Activated CD8-positive, alpha-beta memory T cell treated with anti-CD3 and anti-CD28 coated beads, Interleukin-2, amount 50 U/mL, for 1 hour (primary cell): ENCODE data around the gene DUS1L.
A peak's percentile ranks its signal among the peaks of the same experiment; 100 is the strongest.

ENCODE experiments used
- DNase-seq: peaks from one replicate; pipeline ENCODE4 v3.0.0-alpha.2; 2020; ENCODE audit errors: extremely low read depth

DUS1L gene

DNA sequence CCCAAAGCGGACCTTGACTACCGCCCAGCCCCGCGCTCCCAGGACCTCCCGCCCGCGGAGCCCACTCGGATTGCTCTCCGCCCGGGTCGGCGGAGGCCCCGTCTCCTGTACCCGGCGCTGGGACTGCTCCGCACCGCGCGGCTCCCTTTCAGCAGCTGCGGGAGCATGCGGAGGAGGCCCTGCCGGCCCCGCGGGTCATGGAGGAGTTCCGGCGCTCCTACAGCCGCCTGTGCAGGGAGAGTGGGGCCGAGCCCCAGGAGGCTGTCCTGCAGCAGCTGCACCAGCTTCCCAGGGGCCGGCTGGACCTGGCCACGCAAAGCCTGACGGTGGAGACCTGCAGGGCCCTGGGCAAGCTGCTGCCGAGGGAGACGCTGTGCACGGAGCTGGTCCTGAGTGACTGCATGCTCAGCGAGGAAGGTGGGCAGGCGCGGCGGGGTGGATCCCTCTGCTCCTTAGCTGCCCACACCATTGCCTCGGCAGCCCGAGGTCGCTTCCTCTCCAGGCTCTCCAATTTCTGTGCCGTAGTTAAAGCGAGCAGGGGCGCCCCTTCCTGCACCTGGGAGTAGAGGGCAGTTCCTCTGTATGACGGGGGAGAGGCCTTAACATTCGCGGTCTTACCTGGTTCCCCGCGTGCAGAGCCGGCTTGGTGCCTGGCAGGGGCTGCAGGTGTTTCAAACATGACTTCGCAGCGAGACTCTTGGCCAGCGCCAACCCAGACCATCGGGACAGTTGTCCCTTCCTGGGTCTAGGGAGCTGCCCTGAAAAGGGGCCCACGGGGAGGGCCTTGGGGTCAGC is 42.0 kb downstream of the DUS1L start:
- no peak for DNase-seq

DNA sequence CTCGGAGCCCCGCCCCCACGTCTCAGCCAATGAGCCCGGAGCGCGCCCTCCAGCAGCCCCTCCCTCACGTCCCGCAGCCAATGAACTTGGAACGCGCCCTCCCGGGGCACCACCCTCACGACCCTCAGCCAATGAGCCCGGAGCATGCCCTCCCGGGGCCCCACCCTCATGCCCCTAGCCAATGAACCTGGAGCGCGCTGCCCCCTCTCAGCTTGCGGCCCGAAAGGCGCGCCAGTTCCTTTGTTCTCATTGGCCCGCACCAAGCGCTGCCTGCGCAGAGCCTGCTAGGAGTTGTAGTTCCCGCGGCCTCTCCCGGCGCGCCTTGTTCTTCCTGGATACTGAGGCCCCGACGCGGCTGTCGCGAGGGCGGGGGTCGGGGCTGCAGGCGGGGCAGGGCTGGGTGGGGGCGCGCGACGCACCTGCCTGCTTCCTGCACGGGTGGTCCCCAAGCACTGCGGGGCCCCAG is 42.6 kb downstream of the DUS1L start, which contains the start of gene LRRC45:
Gene LRRC45 (plus strand): TSS at position 325 of the 466 bp plus-strand sequence. CDS start 339 bp downstream, outside the sequence.
- DNase-seq = peak; percentile 99

DNA sequence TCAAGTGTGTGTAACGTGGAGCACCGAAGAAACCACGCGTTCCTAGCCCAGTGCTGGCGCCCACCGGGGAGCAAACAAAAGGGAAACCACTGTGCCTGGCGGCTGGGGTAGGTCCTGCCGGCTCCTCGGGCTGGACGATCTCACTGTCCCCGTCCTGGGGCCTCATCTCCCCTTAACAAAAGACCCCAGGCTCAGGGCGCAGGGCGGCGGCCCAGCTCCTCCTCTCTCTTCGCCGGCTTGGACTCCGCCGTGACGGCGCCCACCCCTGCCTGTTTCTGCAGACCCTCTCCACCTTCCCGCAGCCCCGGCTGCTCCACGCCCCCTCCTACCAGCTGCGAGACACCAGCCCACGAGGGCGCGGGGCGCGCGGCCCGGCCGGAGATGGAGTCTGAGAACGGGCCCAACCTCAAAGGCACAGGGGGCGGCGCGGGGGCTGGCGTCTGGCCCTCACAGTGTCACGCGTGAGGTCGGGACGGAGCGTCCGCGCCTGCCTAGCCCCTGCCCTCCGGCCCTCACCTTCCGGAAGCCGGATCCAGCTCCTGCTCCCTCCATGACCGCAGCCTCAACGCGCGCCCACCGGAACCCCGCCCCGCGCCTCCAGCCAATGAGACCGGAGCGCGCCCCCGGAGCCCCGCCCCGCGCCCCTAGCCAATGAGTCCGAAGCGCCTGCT is 43.2 kb downstream of the DUS1L start, which contains the start of gene CENPX:
Gene CENPX (minus strand): TSS at position 569 of the 671 bp plus-strand sequence. CDS start 17 bp downstream, at position 552.
- DNase-seq = no peak

DNA sequence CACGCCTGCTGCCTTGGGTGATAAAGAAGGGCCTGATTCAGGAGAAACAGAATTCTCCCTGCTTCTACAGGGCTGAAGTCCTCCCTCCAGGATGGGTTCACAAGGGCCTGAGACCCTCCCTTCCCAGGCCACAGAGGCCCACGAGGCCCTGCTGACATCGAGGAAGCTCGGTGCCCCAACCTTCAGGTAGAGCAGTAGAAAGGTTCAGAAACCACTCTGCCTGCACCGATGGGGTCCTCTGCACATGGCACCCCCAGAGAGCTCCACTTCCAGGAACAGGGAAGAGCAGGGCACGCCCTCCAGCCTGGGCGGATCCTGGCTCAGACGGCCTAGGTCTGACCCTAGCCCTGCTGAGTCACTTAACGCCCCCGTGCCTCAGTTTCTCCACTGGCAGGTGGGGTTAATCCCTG is 43.7 kb downstream of the DUS1L start:
- no peak for DNase-seq

DNA sequence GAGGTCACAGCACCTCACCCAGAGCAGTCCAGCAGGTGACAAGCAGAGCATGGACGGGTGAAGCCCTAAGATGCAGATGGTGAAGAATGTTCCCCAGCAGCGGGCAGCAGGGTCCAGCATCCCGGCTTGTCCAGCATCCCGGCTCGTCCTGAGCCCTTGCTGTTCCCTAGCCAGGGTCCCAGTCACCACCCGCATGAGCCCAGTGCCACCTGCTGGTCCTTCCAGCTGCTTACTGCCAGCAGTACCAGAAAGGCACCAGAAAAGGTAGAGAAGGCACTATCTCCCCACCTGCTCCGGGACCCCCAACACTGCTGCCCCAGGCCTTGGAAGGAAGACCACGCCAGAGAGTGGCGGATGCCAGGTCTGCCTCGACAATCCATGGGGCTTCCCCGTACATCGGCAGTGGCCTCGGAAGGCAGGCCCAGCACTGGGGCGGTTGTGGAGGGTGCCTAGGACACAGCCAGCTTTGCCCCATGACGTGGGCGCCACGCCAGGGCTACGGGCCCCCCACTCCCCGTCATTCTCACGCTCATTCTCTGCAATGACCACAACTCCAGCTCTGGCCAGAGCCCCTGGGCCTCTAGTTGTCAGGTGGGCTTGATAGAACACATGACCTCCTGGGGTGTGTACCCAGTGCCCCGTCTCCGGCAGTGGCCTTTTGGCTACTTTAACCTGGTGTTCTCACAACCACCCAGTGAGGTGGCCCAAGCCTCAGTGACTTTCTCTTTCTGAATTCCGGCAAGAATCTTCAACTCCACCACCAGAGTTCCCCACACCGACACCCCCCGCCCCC is 44.3 kb downstream of the DUS1L start:
- no peak for DNase-seq

DNA sequence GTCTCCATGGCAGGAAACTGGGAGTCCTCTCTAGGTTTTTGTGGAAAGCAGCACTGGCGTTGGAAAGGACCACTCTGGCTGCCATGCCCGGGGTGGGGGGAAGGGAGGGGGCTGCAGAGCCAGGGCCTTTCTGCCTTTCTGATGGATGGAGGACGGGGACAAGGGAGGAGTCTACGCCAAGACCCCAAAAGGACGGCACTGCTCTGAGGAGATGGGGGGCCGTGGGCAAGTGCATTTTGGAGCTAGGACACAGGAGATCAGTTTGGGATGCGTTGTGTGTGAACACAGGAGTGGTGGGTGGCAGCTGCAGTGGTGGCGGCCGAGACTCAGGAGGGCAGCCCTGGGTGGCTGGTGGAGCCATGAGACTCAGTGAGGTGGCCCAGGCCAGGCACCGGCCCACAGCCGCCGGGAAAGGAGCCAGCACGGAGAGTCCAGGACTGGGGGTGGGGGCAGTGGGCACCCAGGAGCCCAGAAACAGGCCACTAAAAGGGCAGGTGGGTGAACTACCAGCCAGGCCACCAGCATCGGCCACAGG is 45.0 kb downstream of the DUS1L start:
- no peak for DNase-seq

DNA sequence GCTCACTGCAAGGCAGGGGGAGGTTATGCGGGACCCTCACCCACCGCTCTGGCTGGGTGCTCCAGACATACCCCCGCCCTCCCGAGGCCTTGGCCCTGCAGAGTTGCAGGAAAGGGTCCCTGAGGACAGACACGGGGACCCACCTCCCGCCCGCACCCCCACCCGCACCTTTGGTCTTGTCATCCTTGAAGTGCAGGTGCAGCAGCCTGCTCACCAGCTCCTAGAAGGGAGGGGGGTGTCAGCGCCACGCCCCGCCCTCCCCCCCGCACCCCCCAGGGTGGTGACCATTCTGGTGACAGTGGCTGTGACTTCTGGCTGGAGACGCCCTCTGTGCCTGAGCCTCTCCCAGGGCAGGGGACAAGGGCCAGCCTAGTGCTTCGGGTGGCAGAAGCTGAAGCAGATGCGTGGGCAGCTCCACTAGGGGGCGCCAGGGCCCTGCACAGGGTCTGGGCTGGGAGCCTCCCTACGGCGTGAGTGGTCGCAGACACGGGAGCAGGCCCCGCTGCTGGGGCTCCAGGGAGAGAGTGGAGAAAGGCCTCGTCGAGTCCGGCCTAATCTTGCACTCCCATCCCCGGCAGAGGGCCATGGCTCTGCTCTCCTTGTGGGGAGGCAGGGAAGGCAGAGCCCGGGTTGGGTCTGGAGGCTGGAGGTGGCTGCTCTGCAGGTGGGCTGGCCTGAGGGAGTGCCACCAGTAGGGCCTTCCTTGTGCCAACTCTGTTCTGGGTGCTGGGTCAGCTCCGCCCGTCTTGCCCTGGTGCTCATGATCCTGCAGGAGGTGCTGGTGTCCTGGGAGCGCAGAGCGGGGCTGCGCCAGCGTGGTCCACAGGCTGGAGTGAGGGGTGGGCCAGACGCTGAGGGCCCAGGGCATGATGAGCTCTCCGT is 45.7 kb downstream of the DUS1L start:
- DNase-seq = no peak

DNA sequence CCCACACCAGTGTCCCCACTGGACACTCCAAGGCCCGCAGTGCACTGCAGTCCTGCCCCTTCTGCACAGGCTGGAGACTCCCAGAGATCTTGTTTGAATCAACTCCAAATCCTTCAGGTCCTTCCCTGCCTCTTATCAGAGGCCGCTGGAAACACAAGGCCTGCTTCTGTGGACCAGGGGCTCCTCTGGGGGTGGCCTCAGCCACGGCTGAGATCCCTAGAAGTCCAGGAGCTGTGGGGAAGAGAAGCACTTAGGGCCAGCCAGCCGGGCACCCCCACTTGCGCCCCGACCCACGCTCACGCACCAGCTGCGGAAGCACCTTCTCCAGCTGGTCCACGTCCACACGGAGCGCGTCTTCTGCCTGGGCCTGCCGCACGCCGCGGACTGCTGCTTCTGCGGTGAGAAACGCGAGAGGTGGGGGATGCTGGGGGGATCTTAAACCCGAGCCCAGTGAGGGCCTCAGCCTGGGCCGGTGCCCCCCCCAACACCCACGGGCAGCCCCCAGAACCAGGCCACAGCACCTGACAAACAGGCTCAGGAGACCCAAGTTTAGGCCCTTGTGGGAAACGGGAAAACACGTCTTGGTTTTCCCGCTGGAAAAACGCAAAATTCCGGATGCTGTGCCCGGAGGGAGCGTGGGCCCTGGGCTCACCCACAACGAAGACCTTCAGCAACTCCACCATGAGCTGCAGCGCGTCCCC is 46.5 kb downstream of the DUS1L start:
- DNase-seq = no peak

DNA sequence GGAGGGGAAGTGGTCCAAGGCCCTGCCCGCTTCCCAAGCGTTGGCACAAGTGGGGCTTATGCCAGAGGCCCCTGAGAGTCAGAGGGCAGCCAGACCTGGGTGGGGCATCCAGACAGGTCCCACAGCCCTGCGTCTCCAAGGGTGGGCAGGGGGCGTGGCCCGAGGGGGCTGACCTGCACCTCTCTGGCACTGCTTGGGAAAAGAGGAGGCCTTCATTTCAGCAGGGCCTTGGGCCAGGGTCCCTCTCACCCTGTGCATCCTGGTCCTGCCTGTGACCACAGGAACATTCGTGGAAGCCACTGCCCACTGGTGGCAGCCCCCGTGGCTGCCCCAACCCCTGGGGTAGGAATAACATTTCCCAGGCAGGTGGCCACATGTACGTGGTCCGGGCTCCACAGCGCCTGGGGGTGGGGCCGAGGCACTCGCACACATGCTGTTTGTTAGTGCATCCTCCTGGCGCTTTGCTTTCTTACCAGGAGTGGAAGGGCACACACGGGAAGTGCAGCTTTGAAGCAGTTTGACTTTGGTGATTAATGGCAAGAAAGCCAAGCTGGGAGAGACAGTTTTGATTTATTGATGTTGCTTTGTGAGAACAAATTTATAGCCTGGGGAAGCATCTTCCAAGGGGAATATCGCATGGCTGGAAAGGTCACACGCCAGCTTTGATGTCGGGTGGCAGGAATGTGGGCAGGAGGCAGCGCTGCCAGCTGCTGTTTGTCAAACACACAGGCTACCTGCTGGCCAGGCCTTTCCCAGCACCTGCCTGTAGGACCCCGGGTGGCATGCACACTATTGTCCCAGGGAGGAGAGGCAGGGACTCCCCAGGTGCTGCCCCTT is 47.2 kb downstream of the DUS1L start:
- no peak for DNase-seq

DNA sequence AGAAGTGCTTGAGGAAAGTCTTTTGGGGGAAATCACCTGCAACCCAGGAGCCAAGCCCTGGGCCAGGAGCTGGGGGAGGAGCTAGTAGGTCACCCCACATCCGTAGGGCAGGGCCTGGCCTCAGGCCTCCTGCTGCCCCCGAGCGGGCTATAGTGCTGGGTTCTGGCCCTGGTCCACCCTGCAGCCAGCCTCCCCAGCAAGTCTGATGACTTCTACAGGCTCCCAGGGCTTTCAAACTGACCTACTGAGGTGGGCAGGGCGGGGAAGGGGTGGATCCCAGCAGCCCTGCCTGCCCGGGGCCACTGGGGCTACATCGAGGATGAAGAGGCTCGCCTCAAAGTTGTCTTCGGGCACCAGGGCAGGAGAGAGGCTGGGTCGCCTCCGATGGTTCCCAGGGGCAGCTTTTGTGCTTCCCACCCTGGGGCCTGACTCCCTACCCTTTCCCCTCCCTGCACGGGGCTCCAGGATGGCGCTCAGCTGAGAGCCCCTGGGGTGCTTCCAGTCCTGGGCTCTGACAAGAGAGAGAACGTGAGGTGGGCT is 47.9 kb downstream of the DUS1L start:
- DNase-seq = no peak

DNA sequence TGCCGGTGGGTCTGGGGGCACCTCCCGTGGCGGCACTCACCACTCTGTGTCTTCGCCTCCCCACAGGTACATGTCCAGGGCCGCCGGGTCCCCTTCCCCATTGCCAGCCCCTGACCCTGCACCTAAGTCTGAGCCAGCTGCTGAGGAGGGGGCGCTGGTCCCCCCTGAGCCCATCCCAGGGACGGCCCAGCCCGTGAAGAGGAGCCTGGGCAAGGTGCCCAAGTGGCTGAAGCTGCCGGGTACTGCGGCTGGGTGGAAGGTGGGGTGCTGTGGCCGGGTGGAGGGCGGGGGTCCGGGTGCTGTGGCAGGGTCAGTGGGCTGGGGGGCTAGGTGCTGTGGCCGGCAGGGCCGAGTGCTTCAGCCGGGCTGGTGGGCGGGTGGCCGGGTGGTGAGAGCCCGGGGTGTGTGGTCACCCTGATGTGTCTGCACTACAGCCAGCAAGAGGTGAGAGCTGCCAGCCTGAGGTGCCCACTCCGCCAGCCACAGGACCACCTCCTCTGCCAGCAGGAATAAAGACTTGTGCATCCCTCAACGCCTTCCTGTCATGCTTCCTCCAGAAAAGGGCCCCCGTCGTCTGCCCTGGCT is 48.6 kb downstream of the DUS1L start:
- DNase-seq = no peak

DNA sequence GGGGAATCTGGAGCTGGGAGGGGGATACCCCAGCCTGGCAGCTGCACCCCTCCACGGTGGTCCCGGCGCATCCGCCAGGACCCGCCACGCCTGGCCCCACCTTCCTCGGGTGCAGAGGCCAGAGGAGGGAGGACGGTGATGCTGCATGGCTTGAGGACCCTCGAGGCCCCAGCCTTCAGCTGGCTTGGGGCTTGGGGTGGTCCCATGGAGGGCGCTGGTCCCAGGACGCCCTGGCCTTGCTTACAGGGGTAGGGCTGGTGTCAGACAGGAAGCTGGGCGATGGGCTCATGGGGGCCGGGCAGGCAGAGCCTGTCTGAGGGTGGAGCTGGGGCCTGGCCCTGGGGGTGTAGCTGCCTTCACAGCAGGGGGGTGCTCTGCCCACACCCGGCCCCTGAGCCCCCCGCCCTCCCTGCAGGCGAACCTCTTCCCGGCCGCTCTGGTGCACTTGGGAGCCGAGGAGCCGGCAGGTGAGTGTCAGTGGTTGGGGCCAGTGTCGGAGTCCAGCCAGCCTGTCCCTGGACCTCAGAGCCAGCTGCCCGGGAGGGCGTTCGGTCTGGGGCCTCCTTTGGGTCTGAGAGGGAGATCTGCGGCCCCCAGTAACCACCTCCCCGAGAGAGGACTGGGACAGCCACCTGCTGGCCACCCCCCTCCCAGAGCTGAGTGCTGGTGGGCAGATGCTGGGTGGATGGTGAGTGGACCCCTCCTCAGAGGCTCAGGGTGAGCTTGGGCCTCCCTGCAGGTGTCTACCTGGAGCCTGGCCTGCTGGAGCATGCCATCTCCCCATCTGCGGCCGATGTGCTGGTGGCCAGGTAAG is 49.3 kb downstream of the DUS1L start:
- no peak for DNase-seq

DNA sequence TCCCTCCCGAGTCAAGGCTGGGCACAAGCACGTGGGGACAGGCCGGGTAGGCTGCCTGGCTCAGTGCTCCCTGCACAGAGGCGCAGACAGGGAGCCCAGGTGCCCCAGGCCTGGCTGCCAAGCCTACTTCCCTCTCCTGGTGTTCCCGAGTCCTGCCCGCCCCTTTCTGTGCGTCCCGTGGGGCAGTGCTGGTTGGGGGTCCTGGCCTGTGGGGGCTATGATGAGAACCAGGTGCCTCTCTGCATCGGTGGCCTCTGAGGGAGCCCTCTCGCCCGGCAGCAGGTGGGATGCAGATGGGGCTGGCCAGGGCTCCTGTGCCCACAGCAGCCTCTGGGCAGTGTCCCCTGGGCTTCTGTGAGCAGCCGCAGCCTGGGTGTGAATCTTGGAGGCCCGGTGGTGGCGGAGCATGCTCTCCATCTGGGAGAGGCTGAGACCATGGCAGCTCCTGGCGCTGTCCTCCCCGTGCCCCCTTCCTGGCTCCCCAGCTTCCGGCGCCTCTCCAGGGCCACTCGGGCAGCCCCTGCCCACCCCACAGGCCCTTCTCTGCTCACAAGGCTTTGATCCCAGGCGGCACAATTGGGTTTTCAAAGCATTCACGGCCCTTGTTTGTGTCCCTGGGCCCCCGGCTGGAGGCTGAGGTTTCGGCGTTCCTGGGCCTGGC is 50.2 kb downstream of the DUS1L start:
- no peak for DNase-seq

DNA sequence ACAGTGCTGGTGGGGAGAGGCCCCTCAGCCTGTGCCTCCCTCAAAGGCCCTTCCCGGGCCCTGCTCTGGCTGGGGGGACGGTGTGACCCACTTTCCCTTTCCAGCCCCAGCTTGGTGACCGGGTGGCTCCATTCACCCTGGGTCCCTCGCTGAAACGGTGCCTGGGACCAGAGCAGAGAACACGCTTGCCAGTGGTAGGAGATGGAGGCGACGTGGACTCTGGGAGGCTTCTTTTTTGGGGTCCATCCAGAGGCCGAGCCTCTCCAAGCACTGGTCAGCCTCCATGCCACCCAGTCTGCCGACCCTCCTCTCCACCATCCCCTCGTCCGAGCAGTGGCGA is 50.7 kb downstream of the DUS1L start:
- DNase-seq = no peak

DNA sequence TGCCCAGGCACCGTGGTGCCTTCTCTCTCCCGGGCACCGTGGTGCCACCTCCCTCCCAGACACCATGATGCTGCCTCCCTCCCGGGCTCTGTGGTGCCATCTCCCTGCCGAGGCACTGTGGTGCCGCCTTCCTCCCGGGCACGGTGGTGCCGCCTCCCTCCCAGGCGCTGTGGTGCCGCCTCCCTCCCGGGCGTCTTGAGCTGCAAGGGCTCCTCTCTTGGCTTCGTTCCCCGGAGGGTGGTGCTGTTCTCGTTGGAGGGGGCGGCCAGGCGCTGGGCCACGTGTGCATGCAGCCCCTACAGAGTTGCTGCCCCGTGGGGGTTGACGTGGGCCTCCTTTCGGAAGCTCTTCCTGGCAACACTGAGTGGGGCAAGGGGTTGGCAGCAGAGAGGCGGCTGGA is 51.2 kb downstream of the DUS1L start:
- no peak for DNase-seq

DNA sequence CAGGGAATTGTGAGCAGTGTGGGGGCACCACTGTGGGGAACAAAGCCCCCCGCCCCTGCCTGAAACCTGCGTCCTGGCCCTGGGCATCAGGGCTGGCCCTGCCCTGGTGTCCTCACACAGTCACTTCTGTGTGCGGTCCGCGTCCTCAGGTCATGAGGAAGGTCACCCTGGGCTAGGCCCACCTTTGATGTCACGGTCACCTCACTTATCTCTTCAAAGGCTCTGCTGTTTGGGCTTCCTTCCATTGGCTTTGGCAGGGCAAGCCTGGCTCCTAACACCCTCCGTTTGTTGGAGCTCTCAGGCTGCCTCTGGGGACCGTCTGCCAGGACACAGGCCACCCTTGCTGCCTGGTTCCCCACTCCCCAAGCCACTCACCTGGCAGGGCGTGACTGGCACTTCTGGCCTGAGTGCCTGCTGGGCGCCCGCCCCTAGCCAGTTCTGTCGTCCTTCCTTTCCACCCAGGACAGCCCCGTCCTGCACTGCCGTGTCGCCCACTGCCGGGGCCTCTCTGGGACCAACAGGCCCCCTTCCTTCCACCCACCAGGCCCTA is 51.8 kb downstream of the DUS1L start:
- DNase-seq = no peak

DNA sequence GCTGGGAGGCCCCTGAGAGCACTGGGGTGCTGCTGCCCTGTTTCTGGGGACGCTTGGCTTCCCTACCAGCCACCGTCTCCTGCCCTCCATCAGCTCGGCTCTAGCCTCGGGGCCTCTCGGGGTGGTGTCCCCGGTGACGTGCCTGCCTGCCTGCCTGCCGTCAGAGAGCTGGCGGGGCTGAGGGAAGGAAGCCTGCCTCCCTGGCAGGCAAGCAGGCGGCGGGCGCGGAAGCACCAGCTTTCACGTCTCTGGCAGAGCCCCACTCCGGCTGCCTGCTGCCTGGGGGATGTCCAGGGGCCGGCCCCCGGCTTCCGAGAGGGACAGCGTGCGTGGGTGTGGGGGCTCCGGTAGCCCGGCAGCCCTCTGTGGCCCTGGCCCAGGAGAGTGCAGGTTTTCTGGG is 52.3 kb downstream of the DUS1L start:
- no peak for DNase-seq
